IMR-90 (cell line): ENCODE measurements around the gene PRAC2. TPM values are rescaled to one million over a fixed set of nuclear protein-coding genes. Genes with fewer than 3 reads are reported as not detected.

Source experiments
- ATAC-seq: fragments of 200-7000 bp; cut with Tn5 transposase; 2 replicates; pipeline ENCODE4 v1.9.1; 2020; ENCODE audit warnings: low read depth, mild to moderate bottlenecking, moderate library complexity
- BruUV-seq: library from RNA; stranded (reverse); fragments of 400-500 nt; replicated peaks from 2 replicates; lab custom pipeline; 2021; lab: Mats Ljungman, UMichigan
- CTCF ChIA-PET: fragments of 300-600 bp; formaldehyde crosslinking; extraction: SDS; loops from one replicate; lab custom pipeline; 2021; ENCODE audit warnings: antibody characterized with exemption; lab: Yijun Ruan, JAX
- POLR2A ChIA-PET: fragments of 300-600 bp; sonication (Branson Sonifier 250); formaldehyde crosslinking; loops from one replicate; lab custom pipeline; 2022; ENCODE audit warnings: antibody characterized with exemption; ENCODE audit not compliant: unreplicated experiment; lab: Charles Lee
- DNase-seq: peaks from one replicate; pipeline ENCODE4 v3.0.0; 2013
- H2AFZ ChIP-seq: replicated peaks from 2 replicates; pipeline ENCODE3; 2013; ENCODE audit warnings: low read length, mild to moderate bottlenecking; ENCODE audit not compliant: poor library complexity
- H2AK5ac ChIP-seq: 2 replicates; pipeline ENCODE4 v1.6.1; 2013; ENCODE audit warnings: low read depth, low read length, inconsistent platforms
- H2AK9ac ChIP-seq: replicated peaks from 2 replicates; pipeline ENCODE3; 2013; ENCODE audit warnings: mild to moderate bottlenecking, low read depth, low read length, moderate library complexity; ENCODE audit not compliant: poor library complexity
- H2BK120ac ChIP-seq: 2 replicates; pipeline ENCODE4 v1.6.1; 2013; ENCODE audit warnings: low read depth, low read length, inconsistent platforms
- H2BK15ac ChIP-seq: 3 replicates; pipeline ENCODE4 v1.6.1; 2013; ENCODE audit warnings: low read depth, low read length, inconsistent platforms
- H2BK20ac ChIP-seq: 2 replicates; pipeline ENCODE4 v1.6.1; 2013; ENCODE audit warnings: low read depth, mild to moderate bottlenecking, inconsistent platforms, low read length, moderate library complexity
- H2BK5ac ChIP-seq: 2 replicates; pipeline ENCODE4 v1.6.1; 2013; ENCODE audit warnings: mild to moderate bottlenecking, low read depth, low read length, inconsistent platforms; ENCODE audit not compliant: poor library complexity, severe bottlenecking
- H3K14ac ChIP-seq: replicated peaks from 2 replicates; pipeline ENCODE4 v1.6.1; 2013; ENCODE audit warnings: low read depth, low read length, inconsistent platforms
- H3K18ac ChIP-seq: 2 replicates; pipeline ENCODE4 v1.6.1; 2013; ENCODE audit warnings: low read depth, low read length, control low read depth
- H3K23ac ChIP-seq: 2 replicates; pipeline ENCODE4 v1.6.1; 2013; ENCODE audit warnings: low read depth, low read length, inconsistent platforms
- H3K27ac ChIP-seq: 2 replicates; pipeline ENCODE4 v1.5.1; 2013; ENCODE audit warnings: mild to moderate bottlenecking, control low read depth, low read length; ENCODE audit not compliant: insufficient read depth
- H3K27me3 ChIP-seq: 2 replicates; pipeline ENCODE4 v1.6.1; 2013; ENCODE audit warnings: low read length; ENCODE audit not compliant: control insufficient read depth, insufficient read depth
- H3K36me3 ChIP-seq: 2 replicates; pipeline ENCODE4 v1.6.1; 2013; ENCODE audit warnings: low read length, mixed read lengths; ENCODE audit not compliant: control insufficient read depth, insufficient read depth
- H3K4ac ChIP-seq: 2 replicates; pipeline ENCODE4 v1.6.1; 2013; ENCODE audit warnings: low read depth, low read length, inconsistent platforms
- H3K4me1 ChIP-seq: 2 replicates; pipeline ENCODE4 v1.6.1; 2013; ENCODE audit warnings: low read length, mixed read lengths; ENCODE audit not compliant: control insufficient read depth, insufficient read depth
- H3K4me2 ChIP-seq: 2 replicates; pipeline ENCODE4 v1.6.1; 2013; ENCODE audit warnings: low read depth, mild to moderate bottlenecking, control low read depth, low read length, moderate library complexity
- H3K4me3 ChIP-seq: 2 replicates; pipeline ENCODE4 v1.5.1; 2013; ENCODE audit warnings: low read depth, mild to moderate bottlenecking, control low read depth, low read length, moderate library complexity; ENCODE audit not compliant: insufficient read depth
- H3K56ac ChIP-seq: 2 replicates; pipeline ENCODE4 v1.6.1; 2013; ENCODE audit warnings: low read length, inconsistent platforms; ENCODE audit not compliant: insufficient read depth; ENCODE audit errors: extremely low read depth
- H3K79me1 ChIP-seq, 2 experiments: 2 replicates each; pipeline ENCODE4 v1.6.1; 2013; ENCODE audit warnings: low read length in 2 of 2, inconsistent platforms in 1 of 2, low read depth in 1 of 2
- H3K9ac ChIP-seq: 2 replicates; pipeline ENCODE4 v1.6.1; 2013; ENCODE audit warnings: low read depth, low read length, control low read depth
- H3K9me1 ChIP-seq: 2 replicates; pipeline ENCODE4 v1.6.1; 2013; ENCODE audit warnings: low read length, inconsistent platforms; ENCODE audit not compliant: insufficient read depth
- H3K9me3 ChIP-seq: 2 replicates; pipeline ENCODE4 v1.6.1; 2013; ENCODE audit warnings: low read length; ENCODE audit not compliant: control insufficient read depth, insufficient read depth
- H4K20me1 ChIP-seq: 2 replicates; pipeline ENCODE4 v1.6.1; 2013; ENCODE audit warnings: low read length, inconsistent platforms; ENCODE audit not compliant: insufficient read depth
- H4K5ac ChIP-seq: 2 replicates; pipeline ENCODE4 v1.6.1; 2013; ENCODE audit warnings: mild to moderate bottlenecking, low read depth, low read length, control low read depth
- H4K8ac ChIP-seq, 2 experiments: 2 replicates each; pipeline ENCODE4 v1.6.1; 2013; ENCODE audit warnings: low read depth in 2 of 2, low read length in 2 of 2, control low read depth in 1 of 2, inconsistent platforms in 1 of 2
- H4K91ac ChIP-seq: 2 replicates; pipeline ENCODE4 v1.6.1; 2013; ENCODE audit warnings: low read depth, low read length, inconsistent platforms; ENCODE audit not compliant: insufficient read depth
- BHLHE40 ChIP-seq: fragments of 150-350 bp; IDR thresholded peaks from 2 replicates; pipeline ENCODE4 v1.6.1; 2016; ENCODE audit warnings: mild to moderate bottlenecking, low read depth, low read length
- CHD1 ChIP-seq: IDR thresholded peaks from 2 replicates; pipeline ENCODE4 v1.6.1; 2012; ENCODE audit warnings: low read depth, low read length, improper control_type of control experiment
- FOS ChIP-seq: fragments of 150-350 bp; IDR thresholded peaks from 2 replicates; pipeline ENCODE4 v1.6.1; 2016; ENCODE audit warnings: low read depth, low read length
- MAFK ChIP-seq: IDR thresholded peaks from 2 replicates; pipeline ENCODE4 v1.6.1; 2012; ENCODE audit warnings: low read depth, low read length, improper control_type of control experiment
- MAZ ChIP-seq: IDR thresholded peaks from 2 replicates; pipeline ENCODE4 v1.6.1; 2012; ENCODE audit warnings: low read depth, mild to moderate bottlenecking, low read length, improper control_type of control experiment, moderate library complexity, borderline replicate concordance
- MXI1 ChIP-seq: IDR thresholded peaks from 2 replicates; pipeline ENCODE4 v1.6.1; 2012; ENCODE audit warnings: low read depth, mild to moderate bottlenecking, low read length, moderate library complexity, borderline replicate concordance
- NFE2L2 ChIP-seq: fragments of 150-350 bp; IDR thresholded peaks from 2 replicates; pipeline ENCODE4 v1.6.1; 2016; ENCODE audit warnings: low read depth, mild to moderate bottlenecking, low read length
- POLR2A ChIP-seq: IDR thresholded peaks from 2 replicates; pipeline ENCODE4 v1.6.1; 2012; ENCODE audit warnings: mild to moderate bottlenecking, low read depth, low read length
- RAD21 ChIP-seq: IDR thresholded peaks from 2 replicates; pipeline ENCODE4 v1.6.1; 2012; ENCODE audit warnings: low read length, improper control_type of control experiment
- RCOR1 ChIP-seq: IDR thresholded peaks from 2 replicates; pipeline ENCODE4 v1.6.1; 2012; ENCODE audit warnings: mild to moderate bottlenecking, low read length, improper control_type of control experiment; ENCODE audit not compliant: insufficient replicate concordance
- RFX5 ChIP-seq: IDR thresholded peaks from 2 replicates; pipeline ENCODE4 v1.8.0; 2012; ENCODE audit warnings: low read depth, mild to moderate bottlenecking, low read length, moderate library complexity
- SMC3 ChIP-seq: fragments of 150-350 bp; IDR thresholded peaks from 2 replicates; pipeline ENCODE4 v1.6.1; 2016; ENCODE audit warnings: low read depth, mild to moderate bottlenecking, antibody characterized with exemption, low read length, moderate library complexity
- dilution Hi-C: fragments of 300-500 bp; cut with HindIII; formaldehyde crosslinking; loops from one replicate; pipeline ENCODE4 v1.14.3; 2018; ENCODE audit warnings: low sequenced_read_pairs; ENCODE audit not compliant: unreplicated experiment
- in situ Hi-C: fragments of 300-500 bp; cut with MboI; formaldehyde crosslinking; loops from 3 replicates; pipeline ENCODE4 v1.14.3; 2019; ENCODE audit warnings: low sequenced_read_pairs, inconsistent platforms, mixed read lengths
- intact Hi-C: fragments of 100-400 bp; cut with micrococcal nuclease; formaldehyde crosslinking; loops from 2 replicates; pipeline ENCODE4 v1.10.0; 2022
- polyA plus RNA-seq, 3 experiments: library from polyadenylated mRNA; depleted of rRNA; stranded (reverse); fragments of >200 nt; gene quantifications; 2 replicates each; pipeline ENCODE4 v1.2.3, GENCODE V29; 2012; ENCODE audit warnings: low replicate concordance in 1 of 3
- total RNA-seq: library from RNA; depleted of rRNA; stranded (reverse); fragments of >200 nt; gene quantifications from 2 replicates; pipeline ENCODE4 v1.2.3, GENCODE V29; 2012
- TF ChIP-seq, protein P1 (sequence below): fragments of 150-350 bp; IDR thresholded peaks from 2 replicates; pipeline ENCODE4 v1.6.1; 2017; ENCODE audit warnings: mild to moderate bottlenecking, antibody characterized with exemption, low read length, low read depth
- TF ChIP-seq, protein P2 (sequence below): conservative IDR thresholded peaks from 2 replicates; pipeline ENCODE4 v1.5.1; 2012; ENCODE audit warnings: mild to moderate bottlenecking, low read depth, low read length, improper control_type of control experiment

The PRAC2 gene
- total and polyA plus RNA-seq, 2 of the 4 experiments (the other 2 are of a cell fraction): not detected

DNA sequence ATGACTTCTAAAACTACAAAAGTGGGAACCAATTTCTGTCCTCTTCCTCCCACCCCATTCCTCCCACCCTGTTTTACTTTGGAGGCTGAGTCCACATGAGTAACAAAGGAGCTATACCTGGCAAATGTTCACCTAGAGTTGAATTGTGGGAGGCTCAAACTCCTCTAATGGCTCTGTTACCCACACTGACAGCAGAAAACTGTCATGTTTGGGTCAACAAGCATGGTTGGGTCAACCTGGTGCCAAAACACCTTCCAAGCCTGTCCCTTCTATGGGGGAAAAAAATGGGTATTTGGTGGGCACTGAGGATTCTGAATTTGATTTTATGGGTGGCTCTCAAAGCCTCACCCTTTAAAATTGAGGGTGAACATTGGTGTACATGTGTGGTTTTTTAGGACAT, 17.6 kb downstream of the PRAC2 start:
- ATAC-seq (no peak), DNase-seq (no peak)
- Histone ChIP-seq H3K18ac (no peak overlapping the region), H2BK120ac (no peak overlapping the region), H3K27ac (no peak overlapping the region), H3K14ac (no peak overlapping the region), H2AK9ac (no peak overlapping the region), H3K9ac (no peak overlapping the region), H2BK20ac (no peak overlapping the region), H4K8ac (no peak overlapping the region), H2AK5ac (no peak overlapping the region), H4K20me1 (no peaks in the 10 kb centered on the region), H3K4me3 (no peak overlapping the region), H3K4me1 (no peaks in the 10 kb centered on the region), H4K91ac (no peak overlapping the region), H3K9me3 (peaks cover 9% of the 10 kb centered on the region), H3K56ac (no peak overlapping the region), H3K27me3 (peaks cover 91% of the 10 kb centered on the region), H2AFZ (no peak overlapping the region), H4K5ac (no peak overlapping the region), H3K79me1 (no peaks in the 10 kb centered on the region), H3K9me1 (no peaks in the 10 kb centered on the region), H3K36me3 (no peaks in the 10 kb centered on the region), H3K4ac (no peak overlapping the region), H2BK15ac (no peak overlapping the region), H2BK5ac (no peak overlapping the region), H3K4me2 (no peak overlapping the region), H3K23ac (no peak overlapping the region)
- dilution Hi-C loops: no loop called here
- intact Hi-C loops: no loop called here
- CTCF ChIA-PET: interaction anchor here (1.2 kb wide), 1 partner anchor 139 kb away, joined by 3 read pairs; no protein-coding TSS in a partner anchor
- TF ChIP-seq POLR2A: no peak
- TF ChIP-seq RFX5: no peak
- TF ChIP-seq MAZ: no peak
- no peak for TF ChIP-seq MAFK
- TF ChIP-seq, protein P1, sequence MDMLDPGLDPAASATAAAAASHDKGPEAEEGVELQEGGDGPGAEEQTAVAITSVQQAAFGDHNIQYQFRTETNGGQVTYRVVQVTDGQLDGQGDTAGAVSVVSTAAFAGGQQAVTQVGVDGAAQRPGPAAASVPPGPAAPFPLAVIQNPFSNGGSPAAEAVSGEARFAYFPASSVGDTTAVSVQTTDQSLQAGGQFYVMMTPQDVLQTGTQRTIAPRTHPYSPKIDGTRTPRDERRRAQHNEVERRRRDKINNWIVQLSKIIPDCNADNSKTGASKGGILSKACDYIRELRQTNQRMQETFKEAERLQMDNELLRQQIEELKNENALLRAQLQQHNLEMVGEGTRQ: no peak
- TF ChIP-seq RAD21: no peak
- no peak for TF ChIP-seq MXI1
- TF ChIP-seq BHLHE40: no peak
- TF ChIP-seq FOS: no peak
- TF ChIP-seq RCOR1: no peak
- TF ChIP-seq NFE2L2: no peak
- TF ChIP-seq CHD1: no peak
- no peak for TF ChIP-seq SMC3
- TF ChIP-seq, protein P2, sequence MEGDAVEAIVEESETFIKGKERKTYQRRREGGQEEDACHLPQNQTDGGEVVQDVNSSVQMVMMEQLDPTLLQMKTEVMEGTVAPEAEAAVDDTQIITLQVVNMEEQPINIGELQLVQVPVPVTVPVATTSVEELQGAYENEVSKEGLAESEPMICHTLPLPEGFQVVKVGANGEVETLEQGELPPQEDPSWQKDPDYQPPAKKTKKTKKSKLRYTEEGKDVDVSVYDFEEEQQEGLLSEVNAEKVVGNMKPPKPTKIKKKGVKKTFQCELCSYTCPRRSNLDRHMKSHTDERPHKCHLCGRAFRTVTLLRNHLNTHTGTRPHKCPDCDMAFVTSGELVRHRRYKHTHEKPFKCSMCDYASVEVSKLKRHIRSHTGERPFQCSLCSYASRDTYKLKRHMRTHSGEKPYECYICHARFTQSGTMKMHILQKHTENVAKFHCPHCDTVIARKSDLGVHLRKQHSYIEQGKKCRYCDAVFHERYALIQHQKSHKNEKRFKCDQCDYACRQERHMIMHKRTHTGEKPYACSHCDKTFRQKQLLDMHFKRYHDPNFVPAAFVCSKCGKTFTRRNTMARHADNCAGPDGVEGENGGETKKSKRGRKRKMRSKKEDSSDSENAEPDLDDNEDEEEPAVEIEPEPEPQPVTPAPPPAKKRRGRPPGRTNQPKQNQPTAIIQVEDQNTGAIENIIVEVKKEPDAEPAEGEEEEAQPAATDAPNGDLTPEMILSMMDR: no peak
- BruUV-seq: no TSS peak
- POLR2A ChIA-PET: no interaction called here
- in situ Hi-C loops: no loop called here
